Tongue (tissue), 2 donors: ENCODE measurements around the gene CDK19. TPM values are rescaled to one million over a fixed set of nuclear protein-coding genes. Genes with fewer than 3 reads are reported as not detected.

ENCODE experiments used
- DNase-seq: peaks from one replicate; pipeline ENCODE4 v3.0.0-alpha.2; 2015
- total RNA-seq: library from RNA; depleted of rRNA; stranded (reverse); fragments of >200 nt; gene quantifications from one replicate; pipeline ENCODE4 v1.2.3, GENCODE V29; 2014

CDK19 gene
- total RNA-seq, 1 donor from 2014 or later: 20.3 TPM

GRCh38 chr6:110658631-110659211 lies 156.5 kb downstream of the CDK19 start:
- DNase-seq: no peak

GRCh38 chr6:110656492-110656891 lies 158.8 kb downstream of the CDK19 start:
- DNase-seq: no peak

GRCh38 chr6:110655821-110656220 lies 159.4 kb downstream of the CDK19 start:
- no peak for DNase-seq

GRCh38 chr6:110654096-110654820 lies 161.0 kb downstream of the CDK19 start:
- DNase-seq: no peak

- DNase-seq: peak; percentile 37
Observed at GRCh38 chr6:110653381-110653780, 161.9 kb downstream of the CDK19 start.

- no peak for DNase-seq
Observed at GRCh38 chr6:110652520-110652919, 162.7 kb downstream of the CDK19 start.

GRCh38 chr6:110650755-110651154 lies 164.5 kb downstream of the CDK19 start:
- DNase-seq: no peak

- no peak for DNase-seq
Observed at GRCh38 chr6:110649704-110650103, 165.6 kb downstream of the CDK19 start.

GRCh38 chr6:110646951-110647910 lies 168.0 kb downstream of the CDK19 start:
- DNase-seq: no peak

GRCh38 chr6:110646419-110646698 lies 168.9 kb downstream of the CDK19 start:
- DNase-seq: no peak

GRCh38 chr6:110645685-110646418 lies 169.4 kb downstream of the CDK19 start:
- DNase-seq: no peak

- no peak for DNase-seq
Observed at GRCh38 chr6:110643175-110643574, 172.1 kb downstream of the CDK19 start.

GRCh38 chr6:110642711-110643110 lies 172.6 kb downstream of the CDK19 start:
- DNase-seq: no peak

- no peak for DNase-seq
Observed at GRCh38 chr6:110636781-110637180, 178.5 kb downstream of the CDK19 start.

- DNase-seq: no peak
Observed at GRCh38 chr6:110635096-110635495, 180.2 kb downstream of the CDK19 start.

GRCh38 chr6:110633731-110634213 lies 181.5 kb downstream of the CDK19 start:
- no peak for DNase-seq

GRCh38 chr6:110629153-110629552 lies 186.1 kb downstream of the CDK19 start:
- no peak for DNase-seq

GRCh38 chr6:110628330-110628729 lies 186.9 kb downstream of the CDK19 start:
- DNase-seq: no peak

- no peak for DNase-seq
Observed at GRCh38 chr6:110626442-110626841, 188.8 kb downstream of the CDK19 start.

GRCh38 chr6:110625883-110626282 lies 189.4 kb downstream of the CDK19 start:
- DNase-seq: no peak

GRCh38 chr6:110622912-110623578 lies 192.2 kb downstream of the CDK19 start:
- no peak for DNase-seq

- DNase-seq: no peak
Observed at GRCh38 chr6:110621061-110621460, 194.2 kb downstream of the CDK19 start.
